Keratinocyte (primary cell): ENCODE results near the gene MED12. TPM values are rescaled to one million over a fixed set of nuclear protein-coding genes. Genes with fewer than 3 reads are reported as not detected.

Experiments
- DNase-seq: peaks from one replicate; pipeline ENCODE4 v3.0.0-alpha.2; 2011; ENCODE audit warnings: low read depth, missing footprints, low spot score
- FAIRE-seq: peaks from 2 replicates; lab custom pipeline; 2011; peaks lifted over from hg19 to GRCh38; lab: Jason Lieb, UNC
- H2AFZ ChIP-seq: 2 replicates; pipeline ENCODE4 v1.6.0; 2012; ENCODE audit warnings: low read length, control low read depth, inconsistent platforms; ENCODE audit not compliant: control insufficient read depth
- H3K27ac ChIP-seq: 2 replicates; pipeline ENCODE4 v1.5.1; 2011; ENCODE audit warnings: low read length; ENCODE audit not compliant: control insufficient read depth, insufficient read depth
- H3K27me3 ChIP-seq: 3 replicates; pipeline ENCODE4 v1.6.0; 2011; ENCODE audit warnings: low read length; ENCODE audit not compliant: control insufficient read depth, insufficient read depth; ENCODE audit errors: extremely low read depth
- H3K36me3 ChIP-seq, 2 experiments: 2 replicates in 1 of 2; 3 replicates in 1 of 2; pipeline ENCODE4 v1.5.1; 2011; ENCODE audit warnings: low read length in 2 of 2, mild to moderate bottlenecking in 1 of 2; ENCODE audit not compliant: control insufficient read depth in 2 of 2, insufficient read depth in 2 of 2; ENCODE audit errors: extremely low read depth in 1 of 2
- H3K4me1 ChIP-seq: 3 replicates; pipeline ENCODE4 v1.5.1; 2011; ENCODE audit warnings: low read length; ENCODE audit not compliant: control insufficient read depth, insufficient read depth; ENCODE audit errors: extremely low read depth
- H3K4me2 ChIP-seq: 3 replicates; pipeline ENCODE4 v1.6.0; 2011; ENCODE audit warnings: low read depth, low read length; ENCODE audit not compliant: control insufficient read depth, insufficient read depth; ENCODE audit errors: extremely low read depth
- H3K4me3 ChIP-seq, 3 experiments: fragments of 200-600 bp in 1 of 3; sonication (generic) in 1 of 3; 2 replicates in 2 of 3; 3 replicates in 1 of 3; pipeline ENCODE4 v1.5.1; 2011 to 2016; ENCODE audit warnings: low read length in 3 of 3, mild to moderate bottlenecking in 3 of 3, control low read depth in 2 of 3, inconsistent platforms in 1 of 3, low read depth in 1 of 3, mixed read lengths in 1 of 3, mixed run types in 1 of 3, moderate library complexity in 1 of 3; ENCODE audit not compliant: control insufficient read depth in 2 of 3, insufficient read depth in 2 of 3; ENCODE audit errors: extremely low read depth in 1 of 3
- H3K79me2 ChIP-seq: 2 replicates; pipeline ENCODE4 v1.6.0; 2012; ENCODE audit warnings: low read length; ENCODE audit not compliant: control insufficient read depth, insufficient read depth
- H3K9ac ChIP-seq: 3 replicates; pipeline ENCODE4 v1.6.0; 2011; ENCODE audit warnings: low read length; ENCODE audit not compliant: control insufficient read depth, insufficient read depth; ENCODE audit errors: extremely low read depth
- H3K9me1 ChIP-seq: 3 replicates; pipeline ENCODE4 v1.6.0; 2011; ENCODE audit warnings: low read length; ENCODE audit not compliant: control insufficient read depth, insufficient read depth; ENCODE audit errors: extremely low read depth
- H3K9me3 ChIP-seq: 2 replicates; pipeline ENCODE4 v1.5.1; 2012; ENCODE audit warnings: low read depth, low read length; ENCODE audit not compliant: control insufficient read depth
- H4K20me1 ChIP-seq: 3 replicates; pipeline ENCODE4 v1.6.0; 2011; ENCODE audit warnings: low read length; ENCODE audit not compliant: control insufficient read depth, insufficient read depth; ENCODE audit errors: extremely low read depth
- CTCF ChIP-seq, 3 experiments: IDR thresholded peaks in 1 of 3; conservative IDR thresholded peaks in 1 of 3; optimal IDR thresholded peaks in 1 of 3; 2 replicates in 2 of 3; 3 replicates in 1 of 3; pipeline versions ENCODE3 to v1.5.1; 2011; ENCODE audit warnings: low read length in 3 of 3, mild to moderate bottlenecking in 3 of 3, moderate library complexity in 2 of 3, control low read depth in 1 of 3, inconsistent platforms in 1 of 3; ENCODE audit not compliant: insufficient read depth in 2 of 3; ENCODE audit errors: extremely low read depth in 1 of 3
- EZH2 ChIP-seq: IDR thresholded peaks from one replicate; pipeline ENCODE4 v1.6.1; 2012; ENCODE audit warnings: inconsistent platforms, mild to moderate bottlenecking, low read length, moderate library complexity
- dilution Hi-C: fragments of 300-500 bp; cut with MboI; formaldehyde crosslinking; loops from one replicate; pipeline ENCODE4 v1.7.0; 2020; ENCODE audit warnings: low sequenced_read_pairs; ENCODE audit not compliant: extremely low pct_ligation_motif_present
- polyA plus RNA-seq, 5 experiments: library from polyadenylated mRNA; depleted of rRNA in 3 of 5; stranded (reverse) in 3 of 5; stranded (forward) in 1 of 5; unstranded in 1 of 5; fragments of >200 nt; gene quantifications; 1 replicate in 1 of 5; 2 replicates in 3 of 5; 3 replicates in 1 of 5; pipeline versions ENCODE4 v1.2.1 to v1.2.3, GENCODE V29; 2011 to 2012; ENCODE audit warnings: missing spikeins in 2 of 5, low read depth in 1 of 5, low replicate concordance in 1 of 5

The MED12 gene
- polyA plus RNA-seq, 1 donor (not counting 4 experiments of a cell fraction or from before 2014, with no cell fraction given), result 4.2 TPM

- FAIRE-seq, result no peak
- H3K4me3 ChIP-seq, result no peak overlapping the region
These were observed 35.6 kb upstream of the MED12 start for GRCh38 chrX:71082822-71083221.

DNA sequence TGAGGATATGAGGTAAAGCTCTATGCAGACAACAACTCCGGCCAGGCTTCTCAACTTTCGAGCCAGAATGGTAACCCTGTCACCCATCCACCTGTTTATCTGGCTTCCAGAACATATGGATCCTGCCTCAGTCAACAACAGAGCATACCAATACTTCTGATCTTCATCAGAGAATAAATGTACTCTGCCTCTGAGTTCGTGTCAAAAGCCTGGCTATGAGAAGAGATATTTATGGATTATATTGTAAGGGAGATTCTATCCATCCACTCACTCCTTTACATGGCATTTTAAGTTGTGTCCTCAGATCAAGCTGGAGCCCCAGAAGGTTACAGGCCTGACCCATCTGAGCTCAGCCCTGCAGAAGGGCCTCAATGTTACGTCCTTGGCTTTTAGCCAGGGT is 32.5 kb upstream of the MED12 start:
- no peak overlapping the region for H3K4me3 ChIP-seq
- H3K27me3 ChIP-seq, result no peaks in the 10 kb centered on the region
- TF ChIP-seq CTCF (optimal IDR thresholded peaks at IDR 0.05 in 1 of 3, IDR thresholded peaks at IDR 0.05 in 1 of 3, conservative IDR thresholded peaks at IDR 0.05 in 1 of 3; ENCODE audit: extremely low read depth in 1 of 3, insufficient read depth in 2 of 3, low read length in 3 of 3) (no peak), EZH2 (no peak)
- dilution Hi-C loops, result no loop called here
- no peaks in the 10 kb centered on the region for H3K4me1 ChIP-seq
- no peaks in the 10 kb centered on the region for H3K79me2 ChIP-seq
- H3K36me3 ChIP-seq, result no peaks in the 10 kb centered on the region
- no peak overlapping the region for H2AFZ ChIP-seq
- H3K9me3 ChIP-seq, result no peaks in the 10 kb centered on the region
- H3K9me1 ChIP-seq, result no peaks in the 10 kb centered on the region
- H3K27ac ChIP-seq, result no peak overlapping the region
- FAIRE-seq, result no peak
- no peak overlapping the region for H3K4me2 ChIP-seq
- DNase-seq, result no peak
- no peak overlapping the region for H3K9ac ChIP-seq
- H4K20me1 ChIP-seq, result no peaks in the 10 kb centered on the region

More at GRCh38 chrX:71082822-71083221, 35.6 kb upstream of the MED12 start:
- Histone ChIP-seq H3K4me2 (no peak overlapping the region), H3K27me3 (no peaks in the 10 kb centered on the region), H3K9ac (no peak overlapping the region), H3K9me1 (no peaks in the 10 kb centered on the region), H3K27ac (no peak overlapping the region), H3K79me2 (no peaks in the 10 kb centered on the region), H4K20me1 (no peaks in the 10 kb centered on the region), H2AFZ (no peak overlapping the region), H3K4me1 (no peaks in the 10 kb centered on the region), H3K36me3 (no peaks in the 10 kb centered on the region), H3K9me3 (no peaks in the 10 kb centered on the region)
- TF ChIP-seq CTCF (optimal IDR thresholded peaks at IDR 0.05 in 1 of 3, IDR thresholded peaks at IDR 0.05 in 1 of 3, conservative IDR thresholded peaks at IDR 0.05 in 1 of 3; ENCODE audit: extremely low read depth in 1 of 3, insufficient read depth in 2 of 3, low read length in 3 of 3) (no peak), EZH2 (no peak)
- no peak for DNase-seq
- dilution Hi-C loops, result no loop called here
